Stimulated activated CD4-positive, alpha-beta T cell treated with anti-CD3 and anti-CD28 coated beads, Interleukin-1b, Interleukin-23, amount 100 ng/mL, for 48 hours (primary cell): ENCODE data around the gene DNAH6.
"Not testable (repeated sequence)": the region's sequence is repeated elsewhere in the genome, so short reads cannot be mapped to it uniquely, and the experiment has no call there.

ENCODE experiments used
- DNase-seq: peaks from one replicate; pipeline ENCODE4 v3.0.0-alpha.2; 2020

DNAH6 gene, protein sequence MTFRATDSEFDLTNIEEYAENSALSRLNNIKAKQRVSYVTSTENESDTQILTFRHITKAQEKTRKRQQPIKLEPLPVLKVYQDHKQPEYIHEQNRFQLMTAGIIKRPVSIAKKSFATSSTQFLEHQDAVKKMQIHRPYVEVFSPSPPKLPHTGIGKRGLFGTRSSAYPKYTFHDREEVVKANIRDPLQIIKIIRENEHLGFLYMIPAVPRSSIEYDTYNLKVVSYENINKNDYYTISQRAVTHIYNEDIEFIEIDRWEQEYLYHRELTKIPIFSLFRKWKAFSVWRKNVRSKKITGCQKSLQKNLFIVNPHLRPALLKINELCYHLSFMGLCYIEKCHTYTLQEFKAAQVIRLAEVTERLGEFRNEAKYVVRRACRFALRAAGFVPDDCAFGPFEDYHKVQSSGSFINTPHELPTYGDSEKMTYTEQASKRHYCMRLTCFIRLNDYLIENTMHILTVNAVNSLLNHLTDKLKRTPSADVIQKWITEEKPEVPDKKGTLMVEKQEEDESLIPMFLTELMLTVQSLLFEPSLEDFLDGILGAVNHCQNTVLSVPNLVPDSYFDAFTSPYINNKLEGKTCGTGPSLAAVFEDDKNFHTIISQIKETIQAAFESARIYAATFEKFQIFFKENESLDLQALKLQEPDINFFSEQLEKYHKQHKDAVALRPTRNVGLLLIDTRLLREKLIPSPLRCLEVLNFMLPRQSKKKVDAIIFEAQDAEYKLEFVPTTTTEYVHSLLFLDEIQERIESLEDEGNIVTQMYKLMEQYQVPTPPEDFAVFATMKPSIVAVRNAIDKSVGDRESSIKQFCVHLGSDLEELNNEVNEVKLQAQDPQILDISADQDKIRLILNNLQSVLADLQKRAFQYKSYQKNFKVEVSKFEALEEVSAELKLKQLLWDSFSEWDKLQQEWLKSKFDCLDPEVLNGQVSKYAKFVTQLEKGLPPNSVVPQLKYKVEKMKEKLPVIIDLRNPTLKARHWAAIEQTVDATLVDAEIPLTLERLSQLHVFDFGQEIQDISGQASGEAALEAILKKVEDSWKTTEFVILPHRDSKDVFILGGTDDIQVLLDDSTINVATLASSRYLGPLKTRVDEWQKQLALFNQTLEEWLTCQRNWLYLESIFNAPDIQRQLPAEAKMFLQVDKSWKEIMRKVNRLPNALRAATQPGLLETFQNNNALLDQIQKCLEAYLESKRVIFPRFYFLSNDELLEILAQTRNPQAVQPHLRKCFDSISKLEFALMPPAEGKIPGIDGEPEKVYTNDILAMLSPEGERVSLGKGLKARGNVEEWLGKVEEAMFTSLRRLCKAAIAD (N-terminal part only)

GRCh38 chr2:84516234-84516986, at the start of gene DNAH6:
DNAH6 (plus strand) TSS chr2:84516498; CDS start chr2:84517827, 1,329 bp downstream.
- DNase-seq: peak; percentile 86

- DNase-seq: no peak
These were observed 48.9 kb upstream of the DNAH6 start for GRCh38 chr2:84467389-84467788.

- DNase-seq: not testable (repeated sequence)
These were observed 43.9 kb upstream of the DNAH6 start for GRCh38 chr2:84472423-84472822.

- DNase-seq: no peak
These were observed 43.3 kb upstream of the DNAH6 start for GRCh38 chr2:84472856-84473565.

GRCh38 chr2:84474176-84474575, 42.1 kb upstream of the DNAH6 start:
- no peak for DNase-seq

DNA sequence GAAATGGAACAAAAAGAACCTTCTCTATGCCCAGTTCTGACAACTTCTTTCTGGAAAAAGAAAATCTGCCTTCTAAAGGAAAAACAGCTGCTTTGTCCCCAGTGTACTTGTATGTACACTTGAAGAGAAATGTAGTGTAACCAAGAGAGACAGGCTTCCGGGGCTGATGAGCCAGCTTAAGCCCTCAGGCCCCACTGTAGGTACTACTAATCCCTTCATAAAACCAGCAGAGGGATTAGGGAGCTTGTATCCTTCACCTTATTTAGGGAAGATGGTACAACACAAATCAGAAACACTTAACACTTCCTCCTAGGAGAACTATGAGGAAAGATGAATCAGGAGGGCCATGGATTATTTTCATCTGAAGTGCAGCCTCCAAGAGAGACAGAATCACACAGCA, 38.4 kb upstream of the DNAH6 start:
- no peak for DNase-seq

- DNase-seq: no peak
These were observed 37.4 kb upstream of the DNAH6 start for GRCh38 chr2:84478867-84479266.

GRCh38 chr2:84481702-84482101, 34.6 kb upstream of the DNAH6 start:
- peak; percentile 13 for DNase-seq

DNA sequence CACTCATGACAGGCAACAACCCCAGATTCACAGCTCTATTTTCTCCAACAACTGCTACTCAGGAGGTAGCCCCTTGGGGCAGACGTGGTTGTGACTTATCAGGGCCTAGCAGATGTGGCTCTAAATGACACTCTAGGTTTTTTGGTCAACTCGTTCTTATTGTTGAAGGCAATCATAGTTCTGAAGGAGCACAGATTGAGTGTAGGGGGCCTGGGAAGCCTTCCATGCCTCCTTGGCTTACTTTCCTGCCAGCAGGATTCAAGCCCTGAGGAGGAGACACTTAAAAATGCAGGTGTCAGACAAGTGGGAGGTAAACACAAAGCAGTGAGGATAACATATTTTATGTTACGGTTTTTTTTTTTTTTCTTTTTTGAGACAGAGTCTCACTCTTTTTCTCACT, 33.7 kb upstream of the DNAH6 start:
- DNase-seq: no peak

GRCh38 chr2:84483320-84483719, 33.0 kb upstream of the DNAH6 start:
- no peak for DNase-seq

GRCh38 chr2:84486441-84487115, 29.7 kb upstream of the DNAH6 start:
- no peak for DNase-seq

DNA sequence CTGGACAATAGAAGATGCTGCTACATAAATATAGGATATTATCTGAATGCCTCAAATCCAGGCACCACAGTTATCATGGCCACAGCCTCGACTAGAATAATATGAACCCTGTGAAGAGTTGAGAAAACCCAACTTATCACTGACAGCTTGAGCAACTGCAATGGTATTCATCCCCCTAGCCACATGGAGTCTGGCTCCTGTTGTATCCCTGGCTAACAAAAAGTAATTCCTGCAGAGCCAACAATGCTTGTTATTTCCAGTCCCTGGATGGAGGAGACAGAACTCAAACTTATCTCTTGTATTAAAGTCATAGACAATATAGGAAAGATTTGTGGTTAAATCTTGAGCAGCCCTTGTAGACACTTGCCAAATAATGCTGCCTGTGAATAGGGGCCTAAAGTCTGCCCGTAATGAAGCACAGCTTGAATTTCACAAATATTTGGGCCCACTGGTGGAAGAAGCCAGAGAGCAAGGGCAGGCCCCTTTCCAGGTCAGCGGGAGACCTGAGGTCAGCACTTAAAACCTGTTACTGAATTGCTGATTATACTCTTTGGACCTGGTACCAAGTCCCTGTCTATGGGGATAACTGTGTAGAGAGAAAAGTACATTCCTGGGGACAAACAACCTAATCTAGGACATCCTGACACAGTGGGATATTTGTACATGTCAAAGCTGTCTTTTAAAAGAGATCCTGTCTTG, 28.9 kb upstream of the DNAH6 start:
- no peak for DNase-seq

- no peak for DNase-seq
These were observed 25.0 kb upstream of the DNAH6 start for GRCh38 chr2:84491256-84491655.

- no peak for DNase-seq
These were observed 24.6 kb upstream of the DNAH6 start for GRCh38 chr2:84491741-84492140.

DNA sequence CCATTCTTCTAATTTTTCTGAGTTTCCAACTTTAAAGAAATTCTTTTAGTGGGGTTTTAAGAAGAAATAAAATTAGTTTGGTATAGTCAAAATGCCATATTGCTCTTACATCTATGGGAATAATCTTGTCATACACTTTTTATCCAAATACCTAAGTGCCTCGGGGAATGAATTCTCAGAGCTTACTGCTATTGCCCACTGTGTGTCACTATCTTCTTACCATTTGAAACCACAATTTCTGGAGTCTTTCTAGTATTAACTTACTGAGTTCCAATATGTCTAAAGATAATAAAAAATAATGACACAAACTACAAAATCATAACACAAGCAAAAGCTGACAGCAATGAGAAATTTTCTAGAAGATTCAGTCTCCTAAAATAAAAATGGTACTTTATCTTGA, 23.7 kb upstream of the DNAH6 start:
- DNase-seq: no peak

DNA sequence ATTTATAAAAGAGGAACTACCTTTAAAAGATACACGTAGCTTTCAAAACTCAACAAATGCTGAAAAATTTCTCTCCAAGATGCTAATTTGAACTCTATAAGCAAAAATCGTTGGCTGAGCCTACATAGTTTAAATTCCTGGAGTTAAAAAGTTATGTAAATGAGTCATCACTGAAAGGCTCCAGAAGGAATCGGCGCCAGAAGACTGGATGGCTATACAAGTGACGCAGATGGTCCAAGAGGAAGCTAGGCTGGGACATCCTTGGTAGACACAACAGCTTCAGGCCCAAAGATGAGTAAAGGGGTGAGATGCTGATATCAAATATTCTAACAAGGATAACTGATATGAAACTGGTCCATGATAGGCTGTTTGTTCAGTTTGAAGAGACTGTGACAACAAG, 22.8 kb upstream of the DNAH6 start:
- no peak for DNase-seq

DNA sequence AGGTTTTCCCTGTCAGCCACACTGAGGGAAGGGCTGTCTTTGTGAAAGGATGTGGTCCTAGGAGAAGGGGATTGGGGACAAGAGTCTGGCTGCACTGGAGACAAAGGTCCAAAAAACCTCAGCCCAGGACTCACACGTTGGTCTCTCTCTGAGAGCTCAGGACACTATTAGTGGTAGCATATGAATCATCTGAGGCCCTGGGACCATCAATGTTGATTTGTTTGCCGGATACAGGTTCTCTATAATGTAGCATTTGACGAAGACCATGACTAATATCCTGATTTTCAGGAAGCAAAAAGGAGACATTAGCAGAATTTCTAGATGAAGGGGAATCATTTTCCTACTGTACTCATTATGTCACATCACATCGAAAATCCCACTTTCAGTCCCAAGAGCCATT, 22.2 kb upstream of the DNAH6 start:
- no peak for DNase-seq

- DNase-seq: peak; percentile 18
These were observed 20.7 kb upstream of the DNAH6 start for GRCh38 chr2:84495539-84496146.

GRCh38 chr2:84496386-84496785, 19.9 kb upstream of the DNAH6 start:
- no peak for DNase-seq

DNA sequence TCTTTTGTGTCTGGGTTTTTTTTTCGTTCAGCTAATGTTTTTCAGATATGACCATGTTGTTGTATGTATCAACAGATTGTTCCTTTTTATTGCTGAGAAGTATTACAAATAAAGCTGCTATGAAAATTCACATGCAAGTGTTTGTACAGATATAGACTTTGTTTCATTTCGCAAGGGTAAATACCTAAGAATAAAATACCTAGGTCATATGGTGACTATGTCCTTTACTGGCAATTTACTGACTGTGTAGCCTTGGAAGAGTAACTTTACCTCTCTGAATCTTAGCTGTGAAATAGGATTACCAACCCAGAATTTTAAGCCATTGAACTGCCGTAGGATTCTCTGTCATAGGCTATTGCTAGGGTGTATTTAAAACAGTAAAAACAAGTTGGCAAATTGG, 19.0 kb upstream of the DNAH6 start:
- DNase-seq: no peak
